Adrenal gland (tissue), 5 donors: ENCODE measurements around the gene CREB5.

Experiments used
- CTCF ChIP-seq, 6 experiments: fragments of 450-650 bp in 4 of 6; fragments of 200-600 bp in 2 of 6; sonication (generic) in 1 of 6; IDR thresholded peaks; 1 replicate in 5 of 6; 2 replicates in 1 of 6; pipeline versions ENCODE4 v1.5.1 to v1.8.0; 2016 to 2021; ENCODE audit warnings: antibody characterized with exemption in 6 of 6, mild to moderate bottlenecking in 2 of 6, moderate library complexity in 1 of 6
- POLR2A ChIP-seq, 2 donors: fragments of 450-650 bp; IDR thresholded peaks; one replicate each; pipeline ENCODE4 v1.6.1; 2017; ENCODE audit warnings: antibody characterized with exemption in 2 of 2, mild to moderate bottlenecking in 2 of 2, moderate library complexity in 1 of 2
- donor health status: DM: no; HTN: no; CAD: no.

- TF ChIP-seq POLR2A (IDR thresholded peaks at IDR 0.05) (no peak), CTCF (IDR thresholded peaks at IDR 0.05) (no peak)
Measured at GRCh38 chr7:28688174-28688573, 275.9 kb downstream of the CREB5 start.
